ENCODE measurements around the gene ARL2BP.

The ARL2BP gene

DNA sequence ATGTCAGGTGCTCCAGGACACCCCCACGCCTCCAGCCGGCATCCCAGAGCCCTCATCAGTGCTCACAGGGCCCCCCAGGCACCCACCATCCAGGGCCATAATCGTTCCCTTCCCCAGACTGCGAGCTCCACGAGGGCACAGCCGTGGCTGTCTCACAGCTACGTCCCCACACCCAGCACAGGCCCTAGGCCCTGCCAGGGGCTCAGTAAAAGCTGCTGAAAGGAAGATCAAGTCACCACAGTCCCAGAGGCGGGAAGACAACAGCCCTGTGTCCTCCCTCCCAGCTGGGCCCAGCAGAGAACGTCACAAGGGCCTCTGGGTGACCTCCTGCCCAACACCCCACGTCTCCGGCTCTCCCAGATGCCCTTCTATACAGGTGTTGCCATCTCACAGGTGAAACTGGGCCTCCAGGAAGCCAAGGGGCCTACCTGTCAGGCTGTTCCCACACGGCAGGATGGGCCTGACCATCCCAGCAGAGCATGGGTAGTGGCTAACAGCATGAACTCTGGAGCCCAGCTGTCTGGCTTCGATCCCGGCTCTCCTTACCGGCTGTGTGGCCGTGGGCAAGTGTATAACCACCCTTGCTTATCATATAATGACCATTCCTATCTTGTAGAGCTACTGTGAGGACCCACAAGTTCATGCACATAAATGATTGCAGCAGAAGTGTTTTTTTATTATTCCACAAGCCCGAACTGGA is 17.9 kb downstream of the ARL2BP start:
- no peaks in the 10 kb centered on the region for H3K36me3 ChIP-seq (replicated peaks)
- no peaks in the 10 kb centered on the region for H3K27me3 ChIP-seq (replicated peaks)
- H3K4me3 ChIP-seq (ENCODE audit: low read depth, low read length): no peak overlapping the region
- H3K27ac ChIP-seq: no peak overlapping the region
- in situ Hi-C loops (cut with HindIII; ENCODE audit: low pct_ligation_motif_present, low sequenced_read_pairs): no loop called here
- DNase-seq: no peak
- TF ChIP-seq, protein P1, sequence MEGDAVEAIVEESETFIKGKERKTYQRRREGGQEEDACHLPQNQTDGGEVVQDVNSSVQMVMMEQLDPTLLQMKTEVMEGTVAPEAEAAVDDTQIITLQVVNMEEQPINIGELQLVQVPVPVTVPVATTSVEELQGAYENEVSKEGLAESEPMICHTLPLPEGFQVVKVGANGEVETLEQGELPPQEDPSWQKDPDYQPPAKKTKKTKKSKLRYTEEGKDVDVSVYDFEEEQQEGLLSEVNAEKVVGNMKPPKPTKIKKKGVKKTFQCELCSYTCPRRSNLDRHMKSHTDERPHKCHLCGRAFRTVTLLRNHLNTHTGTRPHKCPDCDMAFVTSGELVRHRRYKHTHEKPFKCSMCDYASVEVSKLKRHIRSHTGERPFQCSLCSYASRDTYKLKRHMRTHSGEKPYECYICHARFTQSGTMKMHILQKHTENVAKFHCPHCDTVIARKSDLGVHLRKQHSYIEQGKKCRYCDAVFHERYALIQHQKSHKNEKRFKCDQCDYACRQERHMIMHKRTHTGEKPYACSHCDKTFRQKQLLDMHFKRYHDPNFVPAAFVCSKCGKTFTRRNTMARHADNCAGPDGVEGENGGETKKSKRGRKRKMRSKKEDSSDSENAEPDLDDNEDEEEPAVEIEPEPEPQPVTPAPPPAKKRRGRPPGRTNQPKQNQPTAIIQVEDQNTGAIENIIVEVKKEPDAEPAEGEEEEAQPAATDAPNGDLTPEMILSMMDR (IDR thresholded peaks at IDR 0.05; ENCODE audit: low read depth, low read length, missing control alignments): no peak

GRCh38 chr16:57263541-57264351 is 18.7 kb downstream of the ARL2BP start:
- Histone ChIP-seq H3K4me3 (ENCODE audit: low read depth, low read length) (no peak overlapping the region), H3K36me3 (replicated peaks) (no peaks in the 10 kb centered on the region), H3K27ac (no peak overlapping the region), H3K27me3 (replicated peaks) (no peaks in the 10 kb centered on the region)
- TF ChIP-seq, protein P1 (IDR thresholded peaks at IDR 0.05; ENCODE audit: low read depth, low read length, missing control alignments): no peak
- no peak for DNase-seq
- in situ Hi-C loops (cut with HindIII; ENCODE audit: low pct_ligation_motif_present, low sequenced_read_pairs): no loop called here

DNA sequence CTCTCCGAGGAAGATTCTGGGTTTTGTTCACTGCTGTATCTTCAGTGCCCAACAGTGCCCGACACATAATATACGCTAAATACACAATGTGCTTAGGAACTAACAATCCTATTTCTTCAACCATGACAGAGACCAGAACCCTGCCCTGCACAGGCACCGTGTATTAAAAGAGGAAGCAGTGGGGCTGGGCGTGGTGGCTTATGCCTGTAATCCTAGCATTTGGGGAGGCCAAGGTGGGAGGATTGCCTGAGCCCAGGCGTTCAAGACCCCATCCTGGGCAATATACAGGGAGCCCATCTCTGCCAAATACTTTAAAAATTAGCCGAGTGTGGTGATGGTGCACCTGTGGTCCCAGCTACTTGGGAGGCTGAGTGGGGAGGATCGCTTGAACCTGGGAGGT is 19.3 kb downstream of the ARL2BP start:
- no peaks in the 10 kb centered on the region for H3K36me3 ChIP-seq (replicated peaks)

GRCh38 chr16:57264950-57265371 is 19.9 kb downstream of the ARL2BP start:
- TF ChIP-seq, protein P1 (IDR thresholded peaks at IDR 0.05; ENCODE audit: low read depth, low read length, missing control alignments): no peak
- in situ Hi-C loops (cut with HindIII; ENCODE audit: low pct_ligation_motif_present, low sequenced_read_pairs): no loop called here
- no peaks in the 10 kb centered on the region for H3K27me3 ChIP-seq (replicated peaks)
- DNase-seq: no peak
- H3K36me3 ChIP-seq (replicated peaks): no peaks in the 10 kb centered on the region
- H3K27ac ChIP-seq: no peak overlapping the region
- H3K4me3 ChIP-seq (ENCODE audit: low read depth, low read length): no peak overlapping the region

More for the DNA sequence above, 19.3 kb downstream of the ARL2BP start:
- H3K27me3 ChIP-seq (replicated peaks): no peaks in the 10 kb centered on the region
- no peak overlapping the region for H3K27ac ChIP-seq
- DNase-seq: no peak
- in situ Hi-C loops (cut with HindIII; ENCODE audit: low pct_ligation_motif_present, low sequenced_read_pairs): no loop called here
- TF ChIP-seq, protein P1 (IDR thresholded peaks at IDR 0.05; ENCODE audit: low read depth, low read length, missing control alignments): no peak
- H3K4me3 ChIP-seq (ENCODE audit: low read depth, low read length): no peak overlapping the region

DNA sequence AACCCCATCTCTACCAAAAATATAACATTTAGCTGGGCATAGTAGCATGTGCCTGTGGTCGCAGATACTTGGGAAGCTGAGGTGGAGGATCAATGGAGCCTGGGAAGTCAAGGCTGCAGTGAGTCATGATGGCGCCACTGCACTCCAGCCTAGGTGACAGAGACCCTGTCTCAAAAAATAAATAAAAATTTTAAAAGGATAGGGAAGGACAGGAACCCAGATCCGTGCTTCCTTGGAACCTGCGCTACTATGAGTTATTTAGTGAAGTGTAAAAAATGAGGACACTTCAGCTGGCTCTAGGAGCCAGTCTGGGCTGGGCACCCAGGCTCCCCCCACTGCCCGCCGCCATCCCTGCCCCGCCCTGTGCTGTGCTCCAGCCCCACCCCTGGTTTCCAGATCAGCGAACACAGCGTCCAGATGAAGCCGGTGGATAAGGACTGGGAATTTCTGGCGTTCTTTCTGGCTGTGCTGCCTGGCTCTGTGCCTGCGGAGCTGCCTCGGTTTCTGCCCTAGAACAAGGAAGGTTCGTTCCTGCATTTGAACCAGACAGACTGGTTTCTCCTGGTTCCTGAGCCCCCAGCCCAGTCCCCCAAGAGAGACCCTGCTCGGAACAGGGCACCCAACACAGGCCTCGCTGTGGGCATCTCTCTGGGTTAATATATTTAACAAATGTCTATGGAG is 20.9 kb downstream of the ARL2BP start:
- in situ Hi-C loops (cut with HindIII; ENCODE audit: low pct_ligation_motif_present, low sequenced_read_pairs): no loop called here
- Histone ChIP-seq H3K27me3 (replicated peaks) (no peaks in the 10 kb centered on the region), H3K4me3 (ENCODE audit: low read depth, low read length) (no peak overlapping the region), H3K27ac (no peak overlapping the region), H3K36me3 (replicated peaks) (no peaks in the 10 kb centered on the region)
- TF ChIP-seq, protein P1 (IDR thresholded peaks at IDR 0.05; ENCODE audit: low read depth, low read length, missing control alignments): no peak
- no peak for DNase-seq

Measured in brain microvascular endothelial cell (primary cell).